Caki2 (cell line): ENCODE data around the gene ARHGEF10L. TPM values are rescaled to one million over a fixed set of nuclear protein-coding genes. Genes with fewer than 3 reads are reported as not detected.

Experiments
- DNase-seq: peaks from one replicate; pipeline ENCODE4 v3.0.0-alpha.2; 2015; ENCODE audit warnings: low read depth
- in situ Hi-C: cut with HindIII; loops from 2 replicates; pipeline ENCODE4 v1.10.0; 2016; ENCODE audit warnings: low sequenced_read_pairs, low pct_unique_long_range_greater_than_20kb, mixed read lengths
- total RNA-seq: library from RNA; depleted of rRNA; stranded (reverse); fragments of >200 nt; shearing (Covaris generic); gene quantifications from 2 replicates; pipeline ENCODE4 v1.2.3, GENCODE V29; 2014; ENCODE audit warnings: low replicate concordance

The ARHGEF10L gene
- total RNA-seq, 1 experiment from 2014 or later: 31.0 TPM

DNA sequence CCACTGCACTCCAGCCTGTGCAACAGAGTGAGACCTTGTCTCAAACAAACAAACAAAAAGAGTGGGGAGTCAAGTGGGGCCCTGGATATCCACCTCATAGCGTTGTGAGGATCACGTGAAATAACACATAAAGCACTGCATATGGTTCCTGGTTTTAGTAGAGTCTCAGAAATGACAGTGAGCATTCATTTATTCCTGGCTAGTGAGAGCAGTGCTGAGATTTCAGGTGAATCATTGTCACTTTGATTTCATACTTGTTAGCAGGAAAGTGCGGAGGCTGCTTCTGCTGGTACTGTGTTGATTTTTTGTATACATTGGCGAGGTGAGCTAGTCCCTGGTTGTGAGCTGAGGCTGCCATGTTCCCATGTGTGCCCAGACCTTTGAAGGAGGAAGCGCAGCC, 22.9 kb downstream of the ARHGEF10L start:
- no peak for DNase-seq
- in situ Hi-C loops: no loop called here

DNA sequence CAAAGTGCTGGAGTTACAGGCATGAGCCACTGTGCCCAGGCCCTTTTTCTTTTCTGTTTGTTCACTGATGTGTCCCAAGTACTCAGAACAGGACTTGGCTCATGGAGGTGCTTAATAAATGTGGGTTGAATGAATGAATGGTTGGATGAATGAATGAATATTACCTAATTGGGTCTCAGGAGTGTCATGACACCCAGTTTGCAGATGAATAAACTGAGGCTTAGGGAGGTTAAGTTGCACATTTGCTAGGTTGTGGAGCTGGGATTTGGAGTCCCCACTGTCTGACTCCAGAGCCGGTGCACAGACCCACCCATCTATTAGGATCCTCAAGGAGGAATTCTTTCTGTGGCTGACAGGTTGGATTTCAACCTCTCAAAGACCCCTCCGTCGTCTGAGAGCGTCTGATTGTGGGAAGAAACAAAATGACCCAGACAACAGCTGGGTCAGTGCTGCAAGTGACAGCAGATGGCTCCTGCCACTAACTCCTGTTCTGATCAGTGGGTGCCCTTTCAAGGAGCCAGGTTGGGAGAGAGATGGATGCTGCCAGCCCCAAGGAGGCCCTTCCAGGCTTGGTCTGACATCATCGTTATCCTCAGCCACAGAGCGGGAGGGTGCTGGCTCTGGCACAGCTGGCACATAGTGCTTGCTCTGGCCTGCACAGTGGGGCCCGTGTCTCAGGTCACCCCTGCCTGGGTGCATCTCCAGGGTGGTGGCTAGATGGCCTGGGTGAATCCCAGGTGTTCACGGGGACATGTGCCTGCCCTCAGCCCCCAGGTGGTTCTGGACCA, 24.2 kb downstream of the ARHGEF10L start:
- in situ Hi-C loops: no loop called here

DNA sequence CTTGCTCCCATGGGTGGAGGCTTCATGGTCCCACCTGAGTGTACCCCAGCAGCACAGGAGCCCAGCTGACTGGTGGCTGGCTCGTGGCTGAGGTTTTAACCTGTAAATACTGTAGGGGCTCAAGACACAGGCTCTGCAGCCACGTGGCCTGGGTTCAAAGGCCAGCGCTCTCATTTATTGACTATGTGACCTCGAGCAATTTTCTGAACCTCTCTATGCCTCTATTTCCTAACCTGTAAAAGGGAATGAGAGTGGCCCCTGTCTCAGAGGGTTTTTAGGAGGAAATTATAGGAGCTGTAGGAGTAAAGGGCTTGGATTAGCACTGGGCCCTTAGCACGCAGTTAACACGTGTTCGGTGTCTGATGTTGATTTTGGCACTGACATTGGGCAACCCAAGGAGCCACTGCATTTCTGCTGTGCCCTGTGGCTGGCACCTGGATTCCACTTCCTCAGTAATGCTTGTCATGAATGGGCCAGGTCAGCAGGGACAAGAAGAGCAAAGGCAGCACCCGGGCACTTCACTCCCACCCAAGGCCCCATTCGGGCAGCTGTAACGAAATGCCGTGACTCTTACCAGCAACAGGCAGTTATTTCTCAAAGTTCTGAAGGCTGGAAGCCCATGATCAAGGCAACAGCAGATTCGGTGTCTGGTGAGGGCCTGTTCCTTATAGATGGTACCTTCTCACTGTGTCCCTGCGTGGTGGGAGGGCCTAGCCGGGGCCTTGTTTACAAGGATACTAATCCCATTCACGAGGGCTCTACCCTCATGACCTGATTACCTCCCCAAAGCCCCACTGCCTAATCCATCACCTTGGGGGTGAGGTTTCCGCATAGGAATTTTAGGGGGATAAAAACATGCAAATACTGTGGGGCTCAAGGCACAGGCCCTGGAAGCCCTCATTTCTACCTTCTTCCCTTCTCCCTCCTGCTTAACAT, 25.2 kb downstream of the ARHGEF10L start:
- in situ Hi-C loops: no loop called here
- DNase-seq: peak; percentile 73

More for the DNA sequence above, 24.2 kb downstream of the ARHGEF10L start:
- DNase-seq: no peak

DNA sequence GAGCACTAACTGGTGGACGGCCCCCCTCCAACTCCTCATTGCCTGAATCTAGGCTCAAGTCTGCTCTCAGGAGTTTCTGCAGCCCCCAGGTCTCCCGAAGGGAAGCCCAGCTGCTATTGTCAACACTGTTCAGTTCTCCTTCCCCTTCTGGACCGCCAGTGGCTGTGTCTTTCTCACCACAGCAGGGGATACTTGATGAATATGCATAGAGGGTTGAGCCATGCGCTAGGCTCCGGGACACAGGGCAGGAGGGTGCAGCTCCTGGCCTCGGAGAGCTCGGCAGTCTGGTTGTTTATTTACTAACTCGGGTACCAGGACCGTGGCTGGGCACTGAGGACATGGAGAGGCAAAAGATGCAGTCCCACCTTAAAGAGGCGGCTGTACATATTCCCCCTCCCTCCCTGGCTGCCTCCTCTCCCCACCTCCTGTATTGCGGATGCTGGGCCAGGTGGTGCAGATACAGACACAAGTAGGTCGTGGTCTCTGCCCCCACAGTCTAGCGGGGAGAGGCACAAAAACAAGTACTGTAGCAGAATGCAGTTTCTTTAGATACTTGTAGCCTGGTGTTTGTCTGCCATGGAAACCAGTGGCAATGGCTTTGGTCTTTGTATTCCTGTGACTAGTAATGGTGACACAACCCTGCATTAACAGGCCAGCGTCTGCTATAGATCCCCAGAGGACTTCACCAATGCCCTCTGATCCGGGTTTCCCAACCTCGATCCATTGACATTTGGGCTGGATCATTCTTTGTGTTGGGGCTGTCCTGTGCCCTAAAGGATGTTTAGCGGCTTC, 26.2 kb downstream of the ARHGEF10L start:
- in situ Hi-C loops: no loop called here
- peak; percentile 63 for DNase-seq

DNA sequence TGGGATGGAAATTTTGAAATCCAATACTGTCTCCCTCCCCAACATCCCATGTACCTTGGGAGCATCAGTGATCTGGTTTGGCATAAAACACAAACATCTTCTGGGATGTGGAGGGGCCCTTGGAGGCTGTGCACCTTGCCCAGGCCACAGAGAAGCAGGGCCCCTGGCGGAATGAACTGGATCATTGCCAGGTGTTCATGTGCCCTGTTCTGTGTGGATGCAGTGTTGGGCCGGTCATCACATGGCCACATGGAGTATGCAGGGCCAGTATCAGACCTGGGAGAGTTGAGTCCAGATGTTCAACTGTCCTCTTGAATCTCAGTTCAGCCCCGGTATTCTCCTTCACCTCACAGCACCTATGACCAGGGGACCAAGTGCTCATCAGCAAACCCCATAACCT, 26.9 kb downstream of the ARHGEF10L start:
- no peak for DNase-seq
- in situ Hi-C loops: no loop called here

DNA sequence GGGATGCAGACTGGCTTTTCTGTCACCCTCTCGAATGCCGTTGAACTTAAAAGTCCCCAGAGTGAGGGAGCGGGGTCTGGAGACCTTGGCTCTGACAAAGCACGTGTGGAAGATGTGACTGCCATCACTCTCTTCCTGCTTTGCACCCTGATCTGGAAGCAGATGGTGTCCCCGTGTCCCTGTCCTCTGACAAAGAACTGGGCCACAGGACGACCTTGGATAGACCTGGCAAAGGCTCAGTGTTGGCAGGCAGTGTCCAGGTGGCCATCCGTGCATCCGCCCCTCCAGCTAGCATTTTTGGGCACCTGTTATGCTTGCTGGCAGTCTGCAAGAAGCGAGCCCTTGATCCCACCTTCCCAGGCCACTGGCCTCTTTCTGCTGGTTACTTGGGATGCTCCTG, 27.4 kb downstream of the ARHGEF10L start:
- in situ Hi-C loops: no loop called here
- no peak for DNase-seq

DNA sequence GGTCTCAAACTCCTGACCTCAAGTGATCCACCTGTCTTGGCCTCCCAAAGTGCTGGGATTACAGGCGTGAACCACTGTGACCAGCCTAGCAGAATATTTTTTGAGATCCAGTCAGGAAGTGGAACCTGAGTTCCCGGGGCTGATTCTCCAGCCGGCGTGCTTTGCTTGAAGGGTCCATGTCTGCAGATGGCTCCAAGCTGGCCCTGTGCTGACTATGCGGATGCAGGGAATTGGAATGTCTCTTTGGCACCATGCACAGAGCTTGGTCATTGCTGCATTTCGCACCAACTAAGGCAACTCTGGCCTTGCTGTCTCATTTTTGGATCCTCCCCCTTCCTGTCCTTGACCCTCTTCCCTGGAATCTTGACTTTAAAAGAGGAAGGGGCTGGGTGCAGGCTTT, 28.1 kb downstream of the ARHGEF10L start:
- in situ Hi-C loops: no loop called here
- no peak for DNase-seq

DNA sequence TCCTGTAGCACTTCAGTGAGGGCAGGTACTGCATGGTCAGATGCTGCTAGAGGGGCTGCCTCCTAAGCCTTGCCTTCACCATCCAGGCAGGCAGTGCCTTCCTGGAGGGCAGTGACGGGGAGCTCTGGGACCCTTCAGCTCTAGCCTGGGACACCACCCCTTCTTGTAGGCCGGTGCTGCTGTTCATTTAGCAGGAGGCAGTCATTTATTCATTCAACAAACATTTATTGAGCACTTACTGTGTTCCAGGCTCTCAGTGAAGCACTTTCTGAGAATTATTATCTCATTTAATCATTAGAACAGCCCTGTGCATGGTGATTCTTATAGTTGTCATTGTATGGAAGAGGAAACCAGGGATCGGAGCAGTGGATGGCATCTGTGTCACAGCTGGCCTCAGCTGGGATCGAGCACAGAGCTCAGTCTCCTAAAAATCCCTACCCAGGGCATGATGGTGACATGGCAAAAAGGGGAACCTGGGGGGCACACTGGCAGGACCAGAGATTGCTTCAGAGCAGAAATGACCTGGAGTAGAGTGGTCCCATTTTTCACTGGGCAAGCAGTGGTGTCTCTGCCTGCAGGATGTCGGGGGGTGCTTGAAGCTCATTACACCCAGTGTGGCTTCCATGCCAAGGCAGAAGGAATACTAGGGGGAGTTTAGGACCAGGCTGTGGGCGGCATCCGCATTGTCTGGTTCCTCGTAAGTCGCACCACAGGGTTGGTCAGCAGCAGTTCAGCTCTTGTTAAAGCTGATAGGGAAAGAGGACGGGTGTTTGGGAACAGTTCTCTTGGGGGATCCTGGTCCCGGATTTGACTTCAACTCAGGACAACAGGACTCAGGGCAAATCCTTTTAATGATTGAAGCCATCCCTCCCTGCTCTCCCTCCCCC, 28.8 kb downstream of the ARHGEF10L start:
- DNase-seq: no peak
- in situ Hi-C loops: no loop called here

DNA sequence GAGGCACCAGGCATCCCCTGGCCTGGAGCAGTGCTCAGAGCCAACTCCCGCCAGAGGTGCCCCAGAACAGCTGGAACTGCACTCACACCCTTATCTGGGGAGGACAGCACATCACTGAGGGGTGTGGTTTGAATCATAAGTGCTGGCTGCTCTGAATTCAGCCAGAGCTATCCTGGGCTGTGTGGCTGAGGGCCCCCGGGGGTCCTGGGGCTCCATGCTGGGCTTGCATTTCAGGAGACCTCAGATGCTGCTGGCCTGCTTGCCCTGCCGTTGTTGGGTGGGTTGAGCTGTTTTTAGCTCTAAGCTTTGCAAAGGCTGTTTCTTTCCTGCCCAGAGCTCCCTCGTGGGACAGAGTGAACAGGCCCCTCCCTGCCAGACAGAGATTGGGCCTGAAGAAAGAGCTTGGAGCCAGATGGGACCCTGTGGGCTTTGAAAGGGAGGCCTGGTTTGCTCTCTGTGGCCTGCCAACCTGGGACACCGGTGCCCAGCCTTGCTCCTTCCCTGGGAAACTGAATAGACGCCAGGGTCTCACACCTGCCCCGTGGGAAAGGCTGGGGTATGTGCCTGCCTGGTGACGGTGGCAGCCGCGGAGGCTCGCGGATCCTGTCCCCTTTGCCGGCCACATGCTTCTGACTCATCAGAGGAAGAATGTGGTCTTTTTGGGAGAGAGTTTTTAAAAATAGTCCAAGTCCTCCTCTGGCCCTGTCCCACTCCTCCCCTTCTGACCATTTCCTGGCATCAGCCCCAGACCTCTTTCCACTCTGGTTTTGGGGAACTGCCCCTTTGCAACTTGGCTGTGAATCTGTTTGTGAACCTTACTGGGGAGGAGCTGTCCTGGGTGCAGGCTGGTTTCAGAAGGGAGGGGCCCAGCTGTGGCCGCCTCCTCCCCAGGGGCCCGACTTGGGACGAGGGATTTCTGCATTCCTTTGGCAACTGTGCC, 30.0 kb downstream of the ARHGEF10L start:
- peak; percentile 77 for DNase-seq
- in situ Hi-C loops: no loop called here

DNA sequence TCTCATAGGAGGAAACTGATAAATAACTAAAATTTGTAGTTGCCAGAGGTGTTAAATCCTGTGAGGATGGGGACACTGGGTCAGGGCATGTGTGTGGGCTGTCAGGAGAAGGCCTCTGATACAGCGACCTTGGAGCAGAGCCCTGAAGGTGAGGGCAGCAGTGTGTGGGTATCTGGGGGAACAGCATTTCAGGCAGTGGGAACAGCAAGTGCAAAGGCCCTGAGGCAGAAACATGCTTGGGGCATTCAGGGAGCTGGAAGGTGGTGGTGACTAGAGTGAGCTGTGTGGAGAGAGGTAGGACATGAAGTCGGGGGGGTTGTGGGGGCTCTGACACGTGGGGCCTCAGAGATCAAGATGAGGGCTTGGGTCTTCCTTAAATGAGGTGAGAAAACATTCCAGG, 30.7 kb downstream of the ARHGEF10L start:
- DNase-seq: no peak
- in situ Hi-C loops: no loop called here

DNA sequence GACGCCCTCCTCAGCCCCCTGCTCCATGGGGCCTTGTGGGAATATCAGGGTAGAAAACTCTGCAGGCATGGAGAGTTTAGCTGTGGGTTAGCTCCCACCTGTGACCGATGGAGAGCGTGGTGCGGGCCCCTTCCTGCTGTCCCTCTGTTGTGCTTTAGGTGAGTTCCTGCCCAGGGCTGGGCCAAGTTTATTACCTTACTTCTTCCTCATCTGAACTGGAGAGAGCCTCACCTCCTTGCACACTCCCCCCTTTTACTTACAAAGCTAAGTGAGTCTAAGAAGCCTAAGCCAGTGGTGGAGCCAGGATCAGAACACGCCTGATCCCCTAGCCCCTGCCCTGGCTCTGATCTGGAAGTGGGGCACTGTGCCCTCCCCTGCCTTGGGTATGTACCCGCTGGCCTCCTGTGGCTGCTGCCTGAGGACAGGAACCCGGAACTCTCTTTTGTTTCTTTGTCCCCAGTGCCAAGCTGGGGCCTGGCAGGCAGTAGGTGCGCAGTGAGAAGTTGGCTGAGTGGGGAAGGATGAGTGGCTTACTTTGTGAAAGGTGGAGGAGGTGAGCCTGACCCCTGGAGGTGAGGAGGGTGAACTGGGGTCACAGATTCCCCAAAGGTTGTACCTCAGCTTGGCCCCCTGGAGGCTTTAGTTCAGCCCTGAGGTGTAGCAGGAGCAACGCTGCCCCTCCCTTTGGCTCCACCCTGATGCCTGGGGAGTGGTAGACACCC, 32.9 kb downstream of the ARHGEF10L start:
- in situ Hi-C loops: no loop called here
- DNase-seq: no peak

DNA sequence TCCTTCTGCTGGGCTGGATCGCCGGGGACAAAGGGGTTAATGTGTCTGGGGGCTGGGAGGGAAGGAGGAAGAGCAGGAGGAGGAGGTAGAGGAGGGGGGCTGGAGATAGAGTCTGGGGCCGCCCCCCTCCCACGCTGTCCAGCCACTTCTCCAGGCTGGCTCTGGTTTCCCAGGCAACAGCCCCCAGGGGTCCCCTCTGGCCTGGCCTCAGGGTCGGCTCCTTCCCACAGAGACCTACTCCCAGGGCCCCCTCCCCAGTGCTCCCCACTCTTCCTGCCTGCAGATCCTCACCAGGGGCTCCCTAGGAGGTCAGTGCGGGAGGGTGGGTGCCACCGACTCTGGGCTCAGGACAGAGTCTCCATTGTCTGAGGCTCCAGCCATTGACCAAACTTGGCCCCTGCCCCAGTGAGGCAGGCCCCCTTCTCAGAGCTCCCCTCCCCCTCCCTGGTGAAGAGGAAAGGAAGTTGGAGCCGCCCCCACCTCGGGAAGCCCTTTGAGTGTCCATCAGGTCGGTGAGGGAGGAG, 34.1 kb downstream of the ARHGEF10L start:
- no peak for DNase-seq
- in situ Hi-C loops: no loop called here

DNA sequence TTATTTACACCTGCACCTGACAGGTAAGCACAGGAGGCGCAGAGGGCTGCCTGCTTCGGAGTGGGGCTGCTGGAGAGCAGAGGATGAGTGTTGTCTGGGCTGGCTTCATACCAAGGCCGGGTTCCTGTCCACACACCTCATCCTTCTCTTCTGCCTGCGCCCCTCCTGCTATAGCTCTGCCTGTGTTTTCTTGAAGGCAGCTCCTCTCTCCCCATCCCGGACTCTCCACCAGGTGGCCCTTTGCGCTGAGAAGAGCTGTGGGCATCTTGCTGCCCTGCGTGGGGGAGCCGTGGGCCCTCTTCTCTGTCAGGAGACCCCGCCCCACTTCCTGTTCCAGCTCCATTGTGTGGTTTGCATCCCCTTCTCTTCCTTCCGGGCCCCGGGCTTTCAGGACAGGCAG, 35.0 kb downstream of the ARHGEF10L start:
- in situ Hi-C loops: no loop called here
- no peak for DNase-seq

DNA sequence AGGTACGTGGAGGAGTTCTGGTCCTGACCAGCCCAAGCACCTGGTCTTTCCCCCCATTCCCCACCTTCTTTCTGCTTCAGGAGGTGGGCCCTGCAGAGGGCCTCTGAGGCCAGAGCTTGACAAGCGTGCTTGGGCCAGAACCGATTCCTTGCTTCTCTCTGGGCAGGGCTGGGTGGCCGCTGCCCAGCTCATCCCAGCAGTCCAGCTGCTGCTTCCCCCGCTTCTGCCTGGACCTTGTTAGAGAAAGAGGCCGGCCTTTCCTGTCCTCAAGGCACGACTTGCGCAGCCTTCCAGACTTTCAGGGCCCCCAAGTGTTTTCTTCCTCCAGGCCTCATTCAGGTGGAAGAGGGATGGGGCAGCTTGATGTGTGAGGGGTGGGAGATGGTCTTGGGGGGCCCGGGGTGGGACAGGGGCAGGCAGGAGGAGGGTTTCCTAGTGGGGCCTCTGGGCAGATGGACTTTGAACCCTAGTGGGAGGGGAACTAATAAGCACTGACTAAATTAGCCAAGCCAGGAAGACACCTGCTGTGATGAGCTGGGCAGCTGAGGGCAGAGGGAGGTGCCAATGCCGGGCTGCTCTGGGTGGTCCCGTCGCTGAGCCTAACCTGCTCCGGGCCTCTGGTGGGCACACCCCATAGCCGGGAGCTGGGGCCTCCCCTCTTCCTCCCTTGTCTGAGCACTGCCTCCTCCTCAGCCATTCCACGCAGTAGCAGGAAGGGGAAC, 36.5 kb downstream of the ARHGEF10L start:
- in situ Hi-C loops: no loop called here
- DNase-seq: no peak

DNA sequence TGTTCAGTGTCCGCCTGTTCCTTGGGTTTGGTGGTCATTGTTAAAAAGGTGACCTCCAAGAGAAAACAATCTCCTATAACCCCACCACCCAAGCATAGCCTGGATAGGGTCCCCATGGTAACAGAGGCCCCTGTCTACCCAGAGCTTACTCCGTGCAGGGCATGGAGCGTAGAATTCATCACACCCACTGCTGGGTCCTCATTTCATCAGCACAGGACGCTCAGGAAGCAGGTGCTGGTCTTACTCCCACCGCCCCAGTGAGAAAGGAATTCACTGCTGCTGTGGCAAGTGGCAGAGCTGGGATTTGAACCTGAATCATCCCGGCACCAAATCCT, 37.0 kb downstream of the ARHGEF10L start:
- in situ Hi-C loops: no loop called here

More for the DNA sequence above, 37.0 kb downstream of the ARHGEF10L start:
- no peak for DNase-seq
